ENCODE data around the gene DCDC2.
"Not testable (repeated sequence)": the region's sequence is repeated elsewhere in the genome, so short reads cannot be mapped to it uniquely, and the experiment has no call there.

The DCDC2 gene

GRCh38 chr6:24324617-24325016, 33.2 kb downstream of the DCDC2 start:
- DNase-seq (ENCODE audit: low read depth), result no peak
- TF ChIP-seq, protein P1, sequence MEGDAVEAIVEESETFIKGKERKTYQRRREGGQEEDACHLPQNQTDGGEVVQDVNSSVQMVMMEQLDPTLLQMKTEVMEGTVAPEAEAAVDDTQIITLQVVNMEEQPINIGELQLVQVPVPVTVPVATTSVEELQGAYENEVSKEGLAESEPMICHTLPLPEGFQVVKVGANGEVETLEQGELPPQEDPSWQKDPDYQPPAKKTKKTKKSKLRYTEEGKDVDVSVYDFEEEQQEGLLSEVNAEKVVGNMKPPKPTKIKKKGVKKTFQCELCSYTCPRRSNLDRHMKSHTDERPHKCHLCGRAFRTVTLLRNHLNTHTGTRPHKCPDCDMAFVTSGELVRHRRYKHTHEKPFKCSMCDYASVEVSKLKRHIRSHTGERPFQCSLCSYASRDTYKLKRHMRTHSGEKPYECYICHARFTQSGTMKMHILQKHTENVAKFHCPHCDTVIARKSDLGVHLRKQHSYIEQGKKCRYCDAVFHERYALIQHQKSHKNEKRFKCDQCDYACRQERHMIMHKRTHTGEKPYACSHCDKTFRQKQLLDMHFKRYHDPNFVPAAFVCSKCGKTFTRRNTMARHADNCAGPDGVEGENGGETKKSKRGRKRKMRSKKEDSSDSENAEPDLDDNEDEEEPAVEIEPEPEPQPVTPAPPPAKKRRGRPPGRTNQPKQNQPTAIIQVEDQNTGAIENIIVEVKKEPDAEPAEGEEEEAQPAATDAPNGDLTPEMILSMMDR (conservative IDR thresholded peaks at IDR 0.05; ENCODE audit: control insufficient read depth, insufficient read depth, low read depth, low read length), result no peak
- H3K4me3 ChIP-seq (ENCODE audit: control insufficient read depth, low read depth, low read length), result no peak overlapping the region

- H3K4me3 ChIP-seq (ENCODE audit: control insufficient read depth, low read depth, low read length), result no peak overlapping the region
- TF ChIP-seq, protein P1 (conservative IDR thresholded peaks at IDR 0.05; ENCODE audit: control insufficient read depth, insufficient read depth, low read depth, low read length), result no peak
- DNase-seq (ENCODE audit: low read depth), result no peak
Measured at GRCh38 chr6:24323632-24324337, 34.1 kb downstream of the DCDC2 start.

DNA sequence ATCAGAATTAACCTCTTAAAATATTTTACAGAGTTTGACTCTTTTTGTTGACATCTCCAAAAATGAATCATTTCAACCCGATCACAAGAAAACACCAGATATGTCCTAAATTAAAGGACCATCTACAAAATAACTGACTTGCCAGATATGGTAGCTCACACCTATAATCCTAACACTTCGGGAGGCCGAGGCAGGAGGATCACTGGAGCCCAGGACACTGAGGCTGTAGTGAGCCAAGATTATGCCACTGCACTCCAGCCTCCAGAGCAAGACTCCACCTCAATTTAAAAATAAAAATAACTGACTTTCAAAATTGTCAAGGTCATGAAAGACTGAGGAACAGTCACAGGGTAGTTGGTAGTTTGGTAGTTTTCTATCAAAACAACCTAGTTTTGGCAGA, 34.9 kb downstream of the DCDC2 start:
- H3K4me3 ChIP-seq (ENCODE audit: control insufficient read depth, low read depth, low read length), result no peak overlapping the region
- TF ChIP-seq, protein P1 (conservative IDR thresholded peaks at IDR 0.05; ENCODE audit: control insufficient read depth, insufficient read depth, low read depth, low read length), result no peak

GRCh38 chr6:24322446-24322845, 35.4 kb downstream of the DCDC2 start:
- DNase-seq (ENCODE audit: low read depth); H3K4me3 ChIP-seq (ENCODE audit: control insufficient read depth, low read depth, low read length): not testable (repeated sequence)

More for the DNA sequence above, 34.9 kb downstream of the DCDC2 start:
- no peak for DNase-seq (ENCODE audit: low read depth)

- no peak overlapping the region for H3K4me3 ChIP-seq (ENCODE audit: control insufficient read depth, low read depth, low read length)
- DNase-seq (ENCODE audit: low read depth), result no peak
- TF ChIP-seq, protein P1 (conservative IDR thresholded peaks at IDR 0.05; ENCODE audit: control insufficient read depth, insufficient read depth, low read depth, low read length), result no peak
Measured at GRCh38 chr6:24321538-24322162, 36.2 kb downstream of the DCDC2 start.

DNA sequence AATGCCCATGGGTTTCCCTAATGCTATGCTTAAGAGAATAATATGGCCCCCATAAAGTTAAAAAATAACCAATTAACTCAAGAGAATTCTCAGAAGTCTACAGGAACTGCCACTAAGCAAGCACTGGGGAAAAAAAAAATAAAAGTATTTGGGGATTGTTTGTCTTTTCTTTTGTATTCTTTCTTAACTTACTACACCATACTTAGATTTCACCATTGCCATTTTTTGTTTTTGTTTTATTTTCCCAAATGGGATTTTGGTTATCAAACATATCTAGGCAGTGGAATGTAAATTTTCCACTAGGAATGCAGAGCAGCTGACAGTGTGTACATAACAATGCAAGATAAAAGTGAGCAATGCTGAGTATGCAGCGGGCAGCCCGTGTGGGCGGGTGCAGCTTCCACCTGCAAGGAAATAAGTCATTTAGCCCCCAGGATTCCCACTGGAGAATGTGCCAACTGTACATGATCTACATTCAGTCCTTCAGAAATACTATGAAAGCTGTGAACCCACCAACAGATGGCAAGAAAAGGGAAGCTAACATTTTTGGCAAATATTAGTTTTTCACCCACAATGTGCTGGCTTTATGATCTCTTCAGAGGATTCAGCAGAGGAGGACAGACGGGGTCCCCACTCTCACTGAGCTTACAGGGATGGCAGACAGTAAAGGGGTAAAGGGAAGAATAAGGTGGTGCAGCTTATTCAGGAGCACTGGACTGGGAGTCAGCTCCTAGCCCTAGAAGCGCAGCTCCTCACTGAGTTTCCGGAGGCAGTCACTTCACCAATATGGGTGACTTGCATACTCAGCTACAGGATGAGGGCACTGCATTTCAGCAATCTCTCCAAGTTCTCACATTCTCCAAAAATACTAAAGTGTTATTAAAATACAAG, 44.4 kb downstream of the DCDC2 start:
- TF ChIP-seq, protein P1 (conservative IDR thresholded peaks at IDR 0.05; ENCODE audit: control insufficient read depth, insufficient read depth, low read depth, low read length), result no peak
- H3K4me3 ChIP-seq (ENCODE audit: control insufficient read depth, low read depth, low read length), result no peak overlapping the region
- DNase-seq (ENCODE audit: low read depth), result peak; percentile 14

DNA sequence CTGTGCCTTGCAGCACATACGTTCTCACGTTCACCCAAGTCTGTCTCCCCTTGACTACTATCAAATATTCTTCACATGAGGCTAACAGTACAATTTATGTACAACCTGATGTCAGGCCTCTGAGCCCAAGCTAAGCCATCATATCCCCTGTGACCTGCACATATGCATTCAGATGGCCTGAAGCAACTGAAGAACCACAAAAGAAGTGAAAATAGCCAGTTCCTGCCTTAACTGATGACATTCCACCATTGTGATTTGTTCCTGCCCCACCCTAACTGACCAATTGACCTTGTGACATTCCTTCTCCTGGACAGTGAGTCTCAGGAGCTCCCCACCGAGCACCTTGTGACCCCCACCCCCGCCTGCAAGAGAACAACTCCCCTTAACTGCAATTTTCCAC, 46.1 kb downstream of the DCDC2 start:
- not testable (repeated sequence) for DNase-seq (ENCODE audit: low read depth); H3K4me3 ChIP-seq (ENCODE audit: control insufficient read depth, low read depth, low read length)
